ENCODE measurements around the gene RNF6.

Gene RNF6

GRCh38 chr13:26168237-26168814, 53.8 kb downstream of the RNF6 start:
- in situ Hi-C loops (cut with HindIII; ENCODE audit: low sequenced_read_pairs): no loop called here

- in situ Hi-C loops (cut with HindIII; ENCODE audit: low sequenced_read_pairs): no loop called here
Measured at GRCh38 chr13:26163812-26164211, 58.3 kb downstream of the RNF6 start.
